Hepatocyte (in vitro differentiated cells): ENCODE data around the gene EPS8L3. TPM values are rescaled to one million over a fixed set of nuclear protein-coding genes. Genes with fewer than 3 reads are reported as not detected.

Experiments
- DNase-seq: peaks from one replicate; pipeline ENCODE4 v3.0.0-alpha.2; 2016; ENCODE audit warnings: low spot score
- H2AFZ ChIP-seq: fragments of 200-600 bp; sonication (generic); 2 replicates; pipeline ENCODE4 v1.6.0; 2016; ENCODE audit warnings: antibody characterized with exemption, mild to moderate bottlenecking
- H3K27ac ChIP-seq: fragments of 200-600 bp; sonication (generic); 2 replicates; pipeline ENCODE4 v1.5.1; 2016; ENCODE audit warnings: mild to moderate bottlenecking
- H3K27me3 ChIP-seq: fragments of 200-600 bp; sonication (generic); 2 replicates; pipeline ENCODE4 v1.6.1; 2016
- H3K36me3 ChIP-seq: fragments of 200-600 bp; sonication (generic); replicated peaks from 2 replicates; pipeline ENCODE4 v1.5.1; 2016; ENCODE audit warnings: low read depth; ENCODE audit not compliant: insufficient read depth
- H3K4me1 ChIP-seq: fragments of 200-600 bp; sonication (generic); 2 replicates; pipeline ENCODE4 v1.5.1; 2016; ENCODE audit warnings: mild to moderate bottlenecking, moderate library complexity; ENCODE audit not compliant: insufficient read depth
- H3K4me2 ChIP-seq: fragments of 200-600 bp; sonication (generic); 2 replicates; pipeline ENCODE4 v1.6.0; 2016
- H3K4me3 ChIP-seq: fragments of 200-600 bp; sonication (generic); 2 replicates; pipeline ENCODE4 v1.5.1; 2016; ENCODE audit warnings: mild to moderate bottlenecking
- H3K79me2 ChIP-seq: fragments of 200-600 bp; sonication (generic); 2 replicates; pipeline ENCODE4 v1.6.0; 2017; ENCODE audit warnings: mild to moderate bottlenecking
- H3K9me2 ChIP-seq: fragments of 200-600 bp; sonication (generic); replicated peaks from 2 replicates; pipeline ENCODE4 v1.6.0; 2017; ENCODE audit warnings: mild to moderate bottlenecking; ENCODE audit not compliant: insufficient read depth
- H3K9me3 ChIP-seq: fragments of 200-600 bp; sonication (generic); 2 replicates; pipeline ENCODE4 v1.5.1; 2016; ENCODE audit warnings: low read depth, mild to moderate bottlenecking
- H4K20me1 ChIP-seq: fragments of 200-600 bp; sonication (generic); 2 replicates; pipeline ENCODE4 v1.6.0; 2016; ENCODE audit warnings: mild to moderate bottlenecking; ENCODE audit not compliant: insufficient read depth, poor library complexity, severe bottlenecking
- CTCF ChIP-seq: fragments of 200-600 bp; sonication (generic); IDR thresholded peaks from 2 replicates; pipeline ENCODE4 v1.5.1; 2016; ENCODE audit warnings: antibody characterized with exemption, mild to moderate bottlenecking; ENCODE audit not compliant: poor library complexity
- EZH2 ChIP-seq: fragments of 200-600 bp; sonication (generic); IDR thresholded peaks from 2 replicates; pipeline ENCODE4 v1.6.1; 2016; ENCODE audit warnings: antibody characterized with exemption, mild to moderate bottlenecking, borderline replicate concordance
- EZH2phosphoT487 ChIP-seq: fragments of 200-600 bp; sonication (generic); IDR thresholded peaks from one replicate; pipeline ENCODE4 v1.6.1; 2018; ENCODE audit warnings: antibody characterized with exemption, mild to moderate bottlenecking, low read depth, moderate library complexity; ENCODE audit not compliant: unreplicated experiment, severe bottlenecking
- WGBS: methylation state at CpG from one replicate; pipeline ENCODE4 v1.1.6; 2016; ENCODE audit warnings: low lambda C conversion rate; ENCODE audit errors: missing lambda C conversion rate; 5-methylcytosine and 5-hydroxymethylcytosine counted together
- polyA plus RNA-seq: library from polyadenylated mRNA; unstranded; fragments of >200 nt; fragmentation: Nextera tagmentation; extraction: Ambion mirVana; gene quantifications from 2 replicates; pipeline ENCODE4 v1.2.1, GENCODE V29; 2016
- total RNA-seq: library from RNA; depleted of rRNA; stranded (reverse); fragments of >200 nt; gene quantifications from 2 replicates; pipeline ENCODE4 v1.2.3, GENCODE V29; 2014

EPS8L3 gene
- total and polyA plus RNA-seq, 2 experiments from 2014 or later, result 48.1 to 97.3 TPM

- Histone ChIP-seq H2AFZ (no peak overlapping the region), H3K9me2 (no peaks in the 10 kb centered on the region), H3K79me2 (no peaks in the 10 kb centered on the region), H4K20me1 (no peaks in the 10 kb centered on the region), H3K4me2 (no peak overlapping the region), H3K36me3 (no peaks in the 10 kb centered on the region), H3K4me1 (no peaks in the 10 kb centered on the region), H3K9me3 (no peaks in the 10 kb centered on the region), H3K27ac (no peak overlapping the region), H3K27me3 (no peaks in the 10 kb centered on the region), H3K4me3 (no peak overlapping the region)
- TF ChIP-seq EZH2phosphoT487, result no peak
- DNase-seq, result no peak
- WGBS, result 95% methylated on average over 6 of the region's 6 CpGs
Measured at GRCh38 chr1:109807822-109808680, 44.3 kb upstream of the EPS8L3 start.

GRCh38 chr1:109807402-109807801 lies 43.7 kb upstream of the EPS8L3 start:
- no peak overlapping the region for H3K4me2 ChIP-seq
- H3K4me3 ChIP-seq, result no peak overlapping the region
- WGBS, result 93% methylated on average over 9 of the region's 9 CpGs
- no peaks in the 10 kb centered on the region for H3K36me3 ChIP-seq
- no peaks in the 10 kb centered on the region for H3K9me2 ChIP-seq
- TF ChIP-seq EZH2phosphoT487 (no peak), EZH2 (no peak), CTCF (no peak)
- H4K20me1 ChIP-seq, result no peaks in the 10 kb centered on the region
- no peaks in the 10 kb centered on the region for H3K9me3 ChIP-seq
- H2AFZ ChIP-seq, result no peak overlapping the region
- DNase-seq, result no peak
- H3K27ac ChIP-seq, result no peak overlapping the region
- H3K27me3 ChIP-seq, result no peaks in the 10 kb centered on the region
- no peaks in the 10 kb centered on the region for H3K79me2 ChIP-seq
- no peaks in the 10 kb centered on the region for H3K4me1 ChIP-seq

GRCh38 chr1:109806733-109807400 lies 43.1 kb upstream of the EPS8L3 start:
- Histone ChIP-seq H3K27ac (no peak overlapping the region), H4K20me1 (no peaks in the 10 kb centered on the region), H3K79me2 (no peaks in the 10 kb centered on the region), H2AFZ (no peak overlapping the region), H3K9me2 (no peaks in the 10 kb centered on the region), H3K4me1 (no peaks in the 10 kb centered on the region), H3K27me3 (no peaks in the 10 kb centered on the region), H3K4me2 (no peak overlapping the region), H3K9me3 (no peaks in the 10 kb centered on the region), H3K4me3 (no peak overlapping the region), H3K36me3 (no peaks in the 10 kb centered on the region)
- no peak for TF ChIP-seq CTCF
- TF ChIP-seq EZH2phosphoT487, result no peak
- TF ChIP-seq EZH2, result no peak
- 78% methylated on average over 6 of the region's 6 CpGs for WGBS
- DNase-seq, result no peak

GRCh38 chr1:109805486-109806165 lies 41.9 kb upstream of the EPS8L3 start:
- no peaks in the 10 kb centered on the region for H3K36me3 ChIP-seq
- no peaks in the 10 kb centered on the region for H3K9me3 ChIP-seq
- TF ChIP-seq EZH2phosphoT487, result no peak
- TF ChIP-seq EZH2, result no peak
- TF ChIP-seq CTCF, result no peak
- 82% methylated on average over 8 of the region's 8 CpGs for WGBS
- DNase-seq, result no peak
- H3K4me2 ChIP-seq, result no peak overlapping the region
- no peaks in the 10 kb centered on the region for H3K27me3 ChIP-seq
- H3K9me2 ChIP-seq, result no peaks in the 10 kb centered on the region
- no peaks in the 10 kb centered on the region for H4K20me1 ChIP-seq
- H3K27ac ChIP-seq, result no peak overlapping the region
- H3K79me2 ChIP-seq, result no peaks in the 10 kb centered on the region
- no peak overlapping the region for H2AFZ ChIP-seq
- no peaks in the 10 kb centered on the region for H3K4me1 ChIP-seq
- no peak overlapping the region for H3K4me3 ChIP-seq
